NCI-H774 (cell line): ENCODE results near the gene POLR2H.

Source experiments
- DNase-seq: peaks from one replicate; lab custom pipeline; 2025; lab: John Stamatoyannopoulos, UW

Gene POLR2H

DNA sequence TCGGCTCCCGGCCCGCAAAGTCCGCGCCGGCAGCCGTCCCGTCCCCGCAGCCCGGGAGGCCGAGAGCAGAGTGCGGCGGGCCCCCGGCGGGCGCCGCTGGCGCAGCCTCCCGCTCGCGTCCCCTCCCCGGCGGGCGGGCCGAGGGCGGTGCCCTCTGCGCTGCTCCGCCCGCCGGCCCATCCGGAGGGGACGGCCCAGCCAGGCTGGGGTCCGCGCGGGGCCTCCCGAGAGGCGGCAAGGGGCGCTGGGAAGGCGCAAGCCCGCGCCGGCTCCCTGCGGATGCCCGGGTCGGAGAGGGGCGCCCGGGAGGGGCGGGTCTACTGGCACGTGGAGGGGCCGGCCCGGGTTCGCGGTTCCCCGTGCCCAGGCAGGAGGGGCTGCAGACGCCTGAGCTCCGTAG is at the start of gene POLR2H, which contains the start of gene CLCN2:
POLR2H (plus strand) TSS at position 179 of the 400 bp plus-strand sequence. CDS start 1,783 bp downstream, outside the sequence.
CLCN2 (minus strand) TSS at position 74 of the 400 bp plus-strand sequence. CDS start 126 bp downstream, outside the sequence.
- peak; percentile 78 for DNase-seq

DNA sequence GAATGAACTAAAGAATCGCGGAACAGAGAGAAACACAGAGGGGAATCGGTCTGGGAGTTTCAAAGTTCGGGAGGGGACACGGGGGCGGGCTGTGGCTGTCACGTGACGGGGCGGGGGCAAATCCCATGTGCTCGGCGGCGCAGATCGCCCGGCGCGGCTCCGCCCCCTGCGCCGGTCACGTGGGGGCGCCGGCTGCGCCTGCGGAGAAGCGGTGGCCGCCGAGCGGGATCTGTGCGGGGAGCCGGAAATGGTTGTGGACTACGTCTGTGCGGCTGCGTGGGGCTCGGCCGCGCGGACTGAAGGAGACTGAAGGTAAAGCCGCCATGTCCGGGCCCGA is 47.2 kb upstream of the POLR2H start, which contains the start of gene EIF4G1:
EIF4G1 (plus strand) TSS at position 244 of the 337 bp plus-strand sequence. CDS start 1,191 bp downstream, outside the sequence.
- peak; percentile 99 for DNase-seq

DNA sequence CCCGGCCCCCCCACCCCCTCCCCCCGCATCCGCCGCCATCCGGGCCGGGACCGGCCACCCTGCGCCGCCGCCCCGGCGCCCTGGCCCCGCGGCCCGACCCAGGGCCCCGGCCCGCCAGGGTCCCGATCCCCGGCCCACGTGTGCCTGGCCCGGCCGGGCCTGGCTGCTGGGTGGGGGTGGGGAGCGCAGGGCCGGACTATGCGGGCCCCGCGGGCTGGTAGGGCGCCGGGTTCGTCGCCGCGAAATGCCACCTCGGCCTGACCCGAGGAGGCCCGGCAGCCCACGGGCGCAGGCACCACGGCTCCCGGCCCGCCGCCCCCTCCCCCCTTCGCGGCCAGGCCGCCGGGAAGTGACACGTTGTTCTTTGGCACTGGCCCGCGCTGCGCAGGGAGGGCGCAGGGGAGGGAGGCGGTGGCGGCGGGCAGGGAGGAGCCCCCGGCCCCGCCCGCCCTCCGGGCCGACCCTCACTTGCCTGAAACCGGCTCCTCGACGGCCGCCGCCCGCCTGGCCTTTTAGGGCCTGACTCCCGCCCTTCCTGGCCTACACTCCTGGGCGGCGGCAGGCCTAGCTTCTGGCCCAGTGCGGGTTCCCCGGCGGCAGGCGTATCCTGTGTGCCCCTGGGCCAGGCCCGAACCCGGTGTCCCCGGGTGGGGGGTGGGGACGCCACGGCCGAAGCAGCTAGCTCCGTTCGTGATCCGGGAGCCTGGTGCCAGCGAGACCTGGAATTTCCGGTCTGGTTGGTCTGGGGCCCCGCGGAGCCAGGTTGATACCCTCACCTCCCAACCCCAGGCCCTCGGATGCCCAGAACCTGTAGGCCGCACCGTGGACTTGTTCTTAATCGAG is 46.6 kb upstream of the POLR2H start:
- DNase-seq = peak; percentile 72

DNA sequence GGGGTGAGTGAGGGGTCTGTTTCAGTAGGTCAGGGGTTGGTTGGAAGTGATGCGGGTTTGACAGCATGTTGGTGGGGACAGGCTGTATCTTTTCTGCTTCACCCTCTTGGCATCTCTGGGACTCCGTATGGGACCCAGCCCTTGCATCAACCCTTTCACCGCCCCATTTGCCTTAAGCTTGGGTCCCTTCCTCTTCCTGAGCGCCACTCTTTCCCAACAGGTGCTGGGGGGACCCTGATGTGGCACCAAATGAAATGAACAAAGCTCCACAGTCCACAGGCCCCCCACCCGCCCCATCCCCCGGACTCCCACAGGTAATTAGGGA is 46.0 kb upstream of the POLR2H start:
- DNase-seq = no peak

DNA sequence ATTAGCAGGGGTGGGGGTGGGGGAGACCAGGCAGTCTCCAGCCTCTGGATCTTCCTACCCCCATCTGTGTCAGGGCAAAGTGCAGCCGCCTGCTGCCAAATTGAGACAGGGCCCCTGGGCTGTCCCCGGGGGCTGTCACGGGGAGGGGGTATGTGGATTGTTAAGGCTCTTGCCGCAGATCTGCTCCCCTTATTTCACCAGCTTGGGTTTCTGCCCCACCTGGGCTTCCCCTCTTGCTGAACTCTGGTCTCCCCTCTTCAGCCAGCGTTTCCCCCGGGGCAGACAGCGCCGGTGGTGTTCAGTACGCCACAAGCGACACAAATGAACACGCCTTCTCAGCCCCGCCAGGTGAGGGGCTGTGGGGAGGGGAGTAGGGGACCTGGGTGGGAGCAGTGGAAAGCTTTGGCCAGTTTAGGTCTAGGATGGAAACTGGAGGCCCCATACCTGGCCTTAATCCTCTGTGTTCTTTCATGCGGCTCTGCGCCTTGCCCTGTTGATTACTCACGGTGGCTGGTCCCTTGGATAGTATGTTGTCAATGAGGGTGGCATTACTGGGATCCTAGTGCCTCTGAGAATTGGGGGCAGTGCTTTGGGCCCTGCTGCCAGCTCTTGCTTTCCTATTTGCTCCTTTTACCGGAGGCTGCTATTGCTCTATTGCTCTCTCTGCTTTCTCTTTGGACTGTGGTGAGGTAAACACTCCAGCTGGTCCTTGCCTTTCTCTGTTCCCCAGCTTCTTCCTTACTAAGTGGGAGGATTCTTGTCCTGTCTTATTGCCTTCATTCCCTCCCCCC is 45.4 kb upstream of the POLR2H start:
- no peak for DNase-seq

DNA sequence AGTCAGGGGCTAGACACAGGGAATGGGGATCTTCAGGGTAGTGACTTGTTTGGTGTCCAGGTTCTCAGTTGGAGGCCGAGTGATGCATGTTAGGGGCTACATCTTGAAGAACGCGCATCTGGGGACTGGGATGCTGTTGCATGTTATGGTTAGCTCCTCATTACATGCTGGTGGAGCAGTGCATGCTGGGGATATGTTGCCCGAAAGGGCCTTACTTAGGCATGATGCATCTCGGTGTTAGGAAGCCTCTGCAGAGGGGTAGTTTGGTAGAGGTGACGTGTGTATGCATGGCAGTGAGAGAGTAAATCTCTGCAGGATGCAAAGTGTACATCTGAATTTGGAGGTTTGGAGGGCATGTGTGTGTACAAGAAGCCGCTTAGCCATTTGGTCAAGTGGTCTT is 44.7 kb upstream of the POLR2H start:
- no peak for DNase-seq

DNA sequence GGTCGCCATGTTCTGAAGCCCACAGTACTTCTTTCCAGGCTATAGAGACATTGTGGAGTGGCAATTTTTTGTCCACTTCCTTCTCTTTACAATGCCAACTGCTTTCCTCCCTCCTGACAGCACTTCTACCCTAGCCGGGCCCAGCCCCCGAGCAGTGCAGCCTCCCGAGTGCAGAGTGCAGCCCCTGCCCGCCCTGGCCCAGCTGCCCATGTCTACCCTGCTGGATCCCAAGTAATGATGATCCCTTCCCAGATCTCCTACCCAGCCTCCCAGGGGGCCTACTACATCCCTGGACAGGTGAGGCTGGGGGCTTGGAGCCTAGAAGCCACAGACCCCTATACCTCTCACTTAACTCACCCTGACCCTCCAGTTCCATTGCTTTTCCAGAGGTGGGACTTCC is 44.3 kb upstream of the POLR2H start:
- DNase-seq = no peak

DNA sequence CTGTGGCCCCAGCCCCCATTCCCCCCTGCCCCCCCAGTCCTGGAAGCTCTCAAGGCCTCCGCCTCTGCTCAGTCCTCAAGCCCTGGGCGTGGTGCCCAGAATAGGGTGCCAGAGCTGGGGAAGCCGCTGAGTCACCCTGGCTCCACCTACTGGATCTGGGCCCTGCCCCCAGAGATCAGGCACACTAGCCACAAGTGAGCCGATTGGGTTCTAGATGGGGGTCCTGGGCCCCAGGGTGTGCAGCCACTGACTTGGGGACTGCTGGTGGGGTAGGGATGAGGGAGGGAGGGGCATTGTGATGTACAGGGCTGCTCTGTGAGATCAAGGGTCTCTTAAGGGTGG is 41.4 kb upstream of the POLR2H start:
- peak; percentile 53 for DNase-seq

DNA sequence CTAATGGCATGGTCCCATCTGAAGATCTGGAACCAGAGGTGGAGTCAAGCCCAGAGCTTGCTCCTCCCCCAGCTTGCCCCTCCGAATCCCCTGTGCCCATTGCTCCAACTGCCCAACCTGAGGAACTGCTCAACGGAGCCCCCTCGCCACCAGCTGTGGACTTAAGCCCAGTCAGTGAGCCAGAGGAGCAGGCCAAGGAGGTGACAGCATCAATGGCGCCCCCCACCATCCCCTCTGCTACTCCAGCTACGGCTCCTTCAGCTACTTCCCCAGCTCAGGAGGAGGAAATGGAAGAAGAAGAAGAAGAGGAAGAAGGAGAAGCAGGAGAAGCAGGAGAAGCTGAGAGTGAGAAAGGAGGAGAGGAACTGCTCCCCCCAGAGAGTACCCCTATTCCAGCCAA is 39.8 kb upstream of the POLR2H start:
- no peak for DNase-seq

DNA sequence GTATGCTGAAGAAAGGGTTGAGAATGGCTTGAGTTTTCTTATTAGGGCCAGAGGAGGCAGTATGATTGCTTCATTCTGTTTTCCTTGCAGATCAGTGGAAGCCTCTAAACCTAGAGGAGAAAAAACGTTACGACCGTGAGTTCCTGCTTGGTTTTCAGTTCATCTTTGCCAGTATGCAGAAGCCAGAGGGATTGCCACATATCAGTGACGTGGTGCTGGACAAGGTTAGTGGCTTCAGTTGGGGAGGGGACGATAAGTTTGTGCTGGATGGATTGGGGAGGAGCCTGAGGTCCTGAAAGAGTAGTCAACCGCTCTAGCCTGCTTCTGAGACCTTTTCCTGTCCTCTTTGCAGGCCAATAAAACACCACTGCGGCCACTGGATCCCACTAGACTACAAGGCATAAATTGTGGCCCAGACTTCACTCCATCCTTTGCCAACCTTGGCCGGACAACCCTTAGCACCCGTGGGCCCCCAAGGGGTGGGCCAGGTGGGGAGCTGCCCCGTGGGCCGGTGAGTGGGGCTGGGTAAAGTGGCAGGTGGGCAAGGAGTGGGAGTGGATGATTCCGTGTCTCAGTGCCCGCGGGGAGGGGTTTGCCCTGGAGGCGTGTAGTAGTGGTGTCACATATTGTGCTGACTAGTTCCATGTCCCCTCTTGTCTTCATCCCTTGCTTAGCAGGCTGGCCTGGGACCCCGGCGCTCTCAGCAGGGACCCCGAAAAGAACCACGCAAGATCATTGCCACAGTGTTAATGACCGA is 38.6 kb upstream of the POLR2H start:
- DNase-seq = no peak

DNA sequence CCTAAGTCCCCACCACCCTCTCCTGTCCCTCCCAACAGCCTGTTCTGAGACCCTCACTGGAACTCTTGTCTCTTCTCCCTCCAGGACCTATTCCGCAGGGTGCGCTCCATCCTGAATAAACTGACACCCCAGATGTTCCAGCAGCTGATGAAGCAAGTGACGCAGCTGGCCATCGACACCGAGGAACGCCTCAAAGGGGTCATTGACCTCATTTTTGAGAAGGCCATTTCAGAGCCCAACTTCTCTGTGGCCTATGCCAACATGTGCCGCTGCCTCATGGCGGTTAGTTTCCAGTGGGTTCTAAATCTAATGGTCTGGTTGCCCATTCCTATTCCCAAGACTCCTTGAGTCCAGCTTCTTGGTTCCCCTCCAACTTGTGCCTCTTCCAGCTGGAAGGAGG is 37.8 kb upstream of the POLR2H start:
- no peak for DNase-seq

DNA sequence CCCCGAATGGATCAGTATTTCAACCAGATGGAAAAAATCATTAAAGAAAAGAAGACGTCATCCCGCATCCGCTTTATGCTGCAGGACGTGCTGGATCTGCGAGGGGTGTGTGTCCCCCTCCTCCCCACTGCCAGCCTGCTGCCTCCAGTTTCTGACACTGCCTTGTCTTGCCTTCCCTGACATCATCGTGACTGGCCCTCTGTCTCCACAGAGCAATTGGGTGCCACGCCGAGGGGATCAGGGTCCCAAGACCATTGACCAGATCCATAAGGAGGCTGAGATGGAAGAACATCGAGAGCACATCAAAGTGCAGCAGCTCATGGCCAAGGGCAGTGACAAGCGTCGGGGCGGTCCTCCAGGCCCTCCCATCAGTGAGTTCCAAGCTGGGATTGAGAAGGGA is 36.2 kb upstream of the POLR2H start:
- no peak for DNase-seq

DNA sequence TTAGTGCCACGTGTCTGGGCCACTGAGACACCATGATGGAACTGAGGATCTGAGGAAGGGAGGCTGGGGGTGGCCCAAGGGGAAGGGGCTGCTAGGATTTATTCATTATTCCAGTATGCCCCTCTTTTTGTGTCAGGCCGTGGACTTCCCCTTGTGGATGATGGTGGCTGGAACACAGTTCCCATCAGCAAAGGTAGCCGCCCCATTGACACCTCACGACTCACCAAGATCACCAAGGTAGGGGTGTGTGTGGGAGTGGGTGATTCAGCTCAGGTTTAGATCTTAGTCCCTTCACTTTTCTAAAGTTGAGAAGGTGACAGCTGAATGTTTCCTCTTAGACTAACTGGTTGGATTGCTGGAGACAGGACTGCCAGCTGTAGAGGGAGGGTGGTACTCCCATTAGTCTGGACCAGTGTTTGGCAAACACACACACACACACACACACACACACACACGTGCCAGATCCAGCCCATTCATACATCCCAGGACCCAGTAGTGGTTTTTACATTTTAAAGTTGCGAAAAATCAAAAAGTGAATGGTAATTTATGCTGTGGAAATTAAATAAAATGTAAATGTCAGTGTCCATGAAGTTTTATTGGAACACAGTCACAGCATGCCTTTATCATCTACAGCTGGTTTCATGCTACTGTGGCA is 35.7 kb upstream of the POLR2H start:
- DNase-seq = no peak

DNA sequence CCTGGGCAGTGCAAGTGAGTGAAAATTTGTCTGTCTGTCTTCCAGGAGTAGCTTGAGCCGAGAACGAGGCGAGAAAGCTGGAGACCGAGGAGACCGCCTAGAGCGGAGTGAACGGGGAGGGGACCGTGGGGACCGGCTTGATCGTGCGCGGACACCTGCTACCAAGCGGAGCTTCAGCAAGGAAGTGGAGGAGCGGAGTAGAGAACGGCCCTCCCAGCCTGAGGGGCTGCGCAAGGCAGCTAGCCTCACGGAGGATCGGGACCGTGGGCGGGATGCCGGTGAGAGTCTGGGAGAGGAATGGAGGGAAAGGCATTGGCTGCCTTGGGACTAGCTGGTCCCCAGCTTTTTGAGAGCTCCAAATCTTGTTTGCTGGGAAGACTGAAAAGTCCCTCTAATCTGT is 34.3 kb upstream of the POLR2H start:
- DNase-seq = no peak

DNA sequence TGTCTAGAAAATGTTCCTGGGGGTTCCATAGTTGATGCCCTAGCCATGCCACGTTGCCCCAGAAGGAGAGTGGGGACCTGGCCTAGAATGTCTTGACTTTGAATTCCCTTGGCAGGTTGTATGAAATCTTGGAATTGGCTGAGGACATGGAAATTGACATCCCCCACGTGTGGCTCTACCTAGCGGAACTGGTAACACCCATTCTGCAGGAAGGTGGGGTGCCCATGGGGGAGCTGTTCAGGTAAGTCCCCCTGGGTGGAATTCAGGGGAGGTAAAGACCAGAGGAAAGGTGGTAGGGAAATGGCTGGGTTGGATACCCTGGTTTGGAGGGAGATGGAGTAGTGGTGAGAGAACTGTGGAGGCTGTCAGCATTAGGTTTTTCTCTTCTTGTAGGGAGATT is 33.0 kb upstream of the POLR2H start:
- no peak for DNase-seq

DNA sequence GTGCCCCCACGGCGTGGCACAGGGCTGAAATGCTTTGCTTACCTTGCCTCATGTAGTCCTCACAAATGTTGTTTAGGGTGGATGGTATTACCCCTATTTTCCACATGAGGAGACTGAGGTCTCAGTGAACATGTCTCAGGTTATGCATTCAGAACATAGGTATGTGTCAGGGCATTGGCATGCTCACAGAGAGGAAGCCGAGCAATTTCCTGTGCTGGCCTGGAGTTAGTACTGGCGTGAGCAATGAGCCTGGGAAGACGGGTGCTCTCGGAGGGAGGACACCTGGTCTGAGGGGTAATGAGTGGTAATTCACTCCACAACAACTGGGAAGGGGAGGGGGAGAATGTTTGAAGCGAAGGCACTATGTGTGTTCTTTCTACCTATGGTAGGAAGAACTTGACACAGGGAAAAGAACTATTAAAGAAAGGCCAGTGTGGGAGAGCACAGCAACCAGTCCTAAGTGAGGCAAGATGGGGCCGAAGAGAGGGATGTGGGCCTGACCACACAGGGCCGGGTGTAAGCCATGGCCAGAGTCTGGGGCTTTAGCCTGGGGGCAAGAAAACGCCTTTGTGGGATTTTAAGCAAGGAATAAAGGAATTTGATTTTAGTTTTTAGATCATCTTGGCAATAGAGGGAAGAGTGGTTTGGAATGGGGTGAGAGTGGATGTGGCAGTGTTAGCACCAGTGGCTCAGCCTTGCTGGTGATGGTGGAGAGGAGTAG is 29.0 kb upstream of the POLR2H start:
- no peak for DNase-seq

DNA sequence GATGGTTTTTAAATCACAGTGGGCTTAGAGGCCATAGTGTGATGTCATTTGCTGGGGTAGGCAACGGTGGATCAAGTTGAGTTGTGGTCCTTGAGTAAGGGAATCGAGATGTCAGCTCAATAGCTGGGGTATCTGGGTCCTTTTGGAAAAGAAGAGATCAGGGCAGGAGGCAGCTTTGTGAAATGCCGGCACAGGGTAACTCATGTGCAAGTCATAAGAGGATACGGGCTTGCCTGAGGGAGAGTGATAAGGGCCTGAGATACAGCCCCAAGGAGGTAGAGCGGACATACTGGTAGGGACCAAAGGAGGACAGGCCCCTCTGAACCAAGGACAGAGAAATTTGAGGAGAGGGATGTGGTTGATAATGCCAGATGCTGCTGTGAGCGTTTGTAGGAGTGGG is 28.3 kb upstream of the POLR2H start:
- no peak for DNase-seq

DNA sequence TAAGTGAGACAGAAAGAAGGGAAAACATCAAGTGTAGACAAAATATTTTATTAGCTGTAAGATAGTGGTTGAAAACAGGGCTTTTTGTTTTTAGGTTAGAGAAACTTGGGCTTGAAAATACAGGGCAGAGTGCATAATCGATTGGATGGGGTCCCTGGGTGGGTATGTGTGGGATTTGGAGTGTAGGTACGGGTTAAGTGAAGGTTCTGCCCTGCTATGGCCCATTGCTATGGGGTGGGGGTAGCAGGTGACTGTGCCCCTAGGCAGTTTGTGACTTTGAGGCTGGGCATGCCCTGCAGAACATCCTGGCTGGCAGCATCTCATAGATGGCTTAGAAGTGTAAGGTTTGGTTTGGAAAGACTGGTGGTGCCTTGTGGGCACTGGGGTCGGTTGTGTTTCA is 27.8 kb upstream of the POLR2H start:
- DNase-seq = no peak

DNA sequence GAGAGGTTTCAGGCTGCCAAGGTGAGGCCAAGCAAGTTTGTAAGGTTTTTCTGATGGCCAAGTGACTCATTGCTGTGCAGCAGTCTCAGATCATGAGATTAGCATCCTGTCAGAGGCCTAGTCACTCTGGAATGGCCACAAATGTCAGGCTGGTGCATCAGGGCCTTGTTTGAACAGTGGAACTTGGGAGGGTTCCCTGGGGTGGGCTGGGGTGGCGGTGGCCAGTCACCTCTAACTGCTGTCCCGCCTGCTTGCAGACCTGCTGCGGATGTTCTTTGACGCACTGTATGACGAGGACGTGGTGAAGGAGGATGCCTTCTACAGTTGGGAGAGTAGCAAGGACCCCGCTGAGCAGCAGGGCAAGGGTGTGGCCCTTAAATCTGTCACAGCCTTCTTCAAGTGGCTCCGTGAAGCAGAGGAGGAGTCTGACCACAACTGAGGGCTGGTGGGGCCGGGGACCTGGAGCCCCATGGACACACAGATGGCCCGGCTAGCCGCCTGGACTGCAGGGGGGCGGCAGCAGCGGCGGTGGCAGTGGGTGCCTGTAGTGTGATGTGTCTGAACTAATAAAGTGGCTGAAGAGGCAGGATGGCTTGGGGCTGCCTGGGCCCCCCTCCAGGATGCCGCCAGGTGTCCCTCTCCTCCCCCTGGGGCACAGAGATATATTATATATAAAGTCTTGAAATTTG is 26.9 kb upstream of the POLR2H start:
- DNase-seq = no peak

DNA sequence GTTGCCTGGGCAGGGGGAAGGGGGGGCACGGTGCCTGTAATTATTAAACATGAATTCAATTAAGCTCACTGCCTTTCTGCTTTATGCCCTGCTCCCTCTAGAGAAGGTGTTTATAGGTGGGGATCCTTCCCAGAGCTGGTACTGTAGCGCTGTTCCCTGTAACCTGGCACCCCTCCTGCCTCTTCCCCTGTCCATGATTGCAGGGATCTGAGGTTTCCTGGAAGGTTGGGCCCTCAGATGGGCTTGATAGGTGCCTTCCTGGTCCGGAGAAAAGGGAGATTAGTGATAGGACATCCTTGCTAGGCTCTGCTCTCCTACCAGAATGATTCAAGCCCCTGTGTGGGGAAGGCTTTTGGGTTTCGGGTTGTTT is 26.2 kb upstream of the POLR2H start:
- DNase-seq = no peak
